ENCODE data around the gene MEGF9.

MEGF9 gene

DNA sequence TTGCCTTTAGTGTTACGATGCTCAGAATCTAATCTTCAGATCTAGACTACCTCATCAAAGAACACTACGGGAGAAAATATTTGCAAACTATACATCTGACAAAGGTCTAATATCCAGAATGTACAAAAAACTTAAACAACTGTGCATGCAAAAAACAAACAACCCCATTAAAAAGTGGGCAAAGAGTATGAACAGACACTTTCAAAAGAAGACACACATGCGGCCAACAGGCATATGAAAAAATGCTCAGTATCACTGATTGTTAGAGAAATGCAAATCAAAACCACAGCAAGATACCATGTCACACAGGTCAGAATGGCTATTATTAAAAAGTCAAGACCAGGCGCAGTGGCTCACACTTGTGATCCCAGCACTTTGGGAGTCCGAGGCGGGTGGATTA is 31.0 kb upstream of the MEGF9 start:
- Histone ChIP-seq H3K27me3 (ENCODE audit: low read length) (no peaks in the 10 kb centered on the region), H2AFZ (ENCODE audit: low read depth, low read length, severe bottlenecking) (no peak overlapping the region)
- TF ChIP-seq CTCF (IDR thresholded peaks at IDR 0.05; ENCODE audit: insufficient read depth, low read length, poor library complexity, severe bottlenecking): no peak
- TF ChIP-seq EZH2phosphoT487 (conservative IDR thresholded peaks at IDR 0.05; ENCODE audit: low read length): no peak

DNA sequence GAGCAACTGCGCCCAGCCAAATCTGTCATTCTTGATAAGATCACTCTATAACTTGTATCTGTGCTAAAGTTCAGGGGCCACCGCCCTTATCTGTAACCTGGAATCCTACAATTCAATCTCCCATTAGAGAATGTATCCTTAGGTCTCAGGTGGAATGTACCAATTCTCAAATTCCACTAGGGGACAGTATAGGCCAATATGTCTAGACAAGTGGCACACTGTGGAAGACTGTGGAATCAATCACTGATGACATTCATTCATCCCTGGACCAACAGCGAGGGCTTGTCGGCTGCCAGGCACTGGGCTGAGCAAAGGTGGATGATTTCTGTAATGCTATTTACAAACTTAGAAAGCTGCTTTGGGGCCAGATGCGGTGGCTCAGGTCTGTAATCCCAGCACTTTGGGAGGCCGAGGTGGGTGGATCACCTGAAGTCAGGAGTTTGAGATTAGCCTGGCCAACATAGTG is 28.7 kb upstream of the MEGF9 start:
- Histone ChIP-seq H2AFZ (ENCODE audit: low read depth, low read length, severe bottlenecking) (no peak overlapping the region), H3K4me2 (ENCODE audit: low read depth, low read length, poor library complexity, severe bottlenecking) (no peak overlapping the region), H3F3A (ENCODE audit: insufficient read depth) (no peaks in the 10 kb centered on the region; the same call in 1 of the 2 replicates), H3K27ac (ENCODE audit: low read depth, low read length) (no peak overlapping the region), H3K9me2 (replicated peaks; ENCODE audit: insufficient read depth, low read length) (no peaks in the 10 kb centered on the region), H3K79me2 (ENCODE audit: insufficient read depth, low read length) (no peaks in the 10 kb centered on the region), H3K9ac (ENCODE audit: low read length) (no peak overlapping the region), H3K9me3 (ENCODE audit: insufficient read depth, low read length) (no peaks in the 10 kb centered on the region), H3K27me3 (ENCODE audit: low read length) (no peaks in the 10 kb centered on the region), H4K20me1 (ENCODE audit: low read depth, low read length) (no peaks in the 10 kb centered on the region), H3K36me3 (ENCODE audit: low read length) (no peaks in the 10 kb centered on the region), H3K4me3 (ENCODE audit: insufficient read depth, low read length, poor library complexity, severe bottlenecking) (no peak overlapping the region)
- TF ChIP-seq EZH2phosphoT487 (conservative IDR thresholded peaks at IDR 0.05; ENCODE audit: low read length) (no peak), CTCF (IDR thresholded peaks at IDR 0.05; ENCODE audit: insufficient read depth, low read length, poor library complexity, severe bottlenecking) (peak; percentile 45)

More for the DNA sequence above, 31.0 kb upstream of the MEGF9 start:
- Histone ChIP-seq H3K4me3 (ENCODE audit: insufficient read depth, low read length, poor library complexity, severe bottlenecking) (no peak overlapping the region), H3K4me2 (ENCODE audit: low read depth, low read length, poor library complexity, severe bottlenecking) (no peak overlapping the region), H3K27ac (ENCODE audit: low read depth, low read length) (no peak overlapping the region), H3K9me2 (replicated peaks; ENCODE audit: insufficient read depth, low read length) (no peaks in the 10 kb centered on the region), H3K36me3 (ENCODE audit: low read length) (no peaks in the 10 kb centered on the region), H4K20me1 (ENCODE audit: low read depth, low read length) (no peaks in the 10 kb centered on the region), H3K79me2 (ENCODE audit: insufficient read depth, low read length) (no peaks in the 10 kb centered on the region), H3K9ac (ENCODE audit: low read length) (no peak overlapping the region), H3K9me3 (ENCODE audit: insufficient read depth, low read length) (no peaks in the 10 kb centered on the region), H3F3A (ENCODE audit: insufficient read depth) (no peaks in the 10 kb centered on the region; the same call in 1 of the 2 replicates)

DNA sequence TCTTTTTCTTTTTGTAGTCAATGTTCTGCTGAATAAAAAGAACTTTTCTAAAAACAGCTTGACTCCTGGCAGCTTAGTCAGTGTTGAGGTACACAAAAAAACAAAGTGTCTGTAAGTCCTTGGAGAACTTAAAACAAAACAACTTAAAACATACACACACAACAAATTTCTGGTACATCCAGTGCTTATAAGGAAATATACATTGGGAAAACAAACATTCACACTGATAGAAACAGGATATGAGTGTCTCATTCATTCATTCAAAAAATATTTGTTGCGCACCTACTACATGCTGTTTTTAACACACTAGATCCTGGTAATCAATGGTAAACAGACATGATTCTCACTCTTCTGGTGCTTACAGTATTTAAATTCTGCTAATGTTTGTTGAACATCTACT is 27.4 kb upstream of the MEGF9 start:
- Histone ChIP-seq H3K9me2 (replicated peaks; ENCODE audit: insufficient read depth, low read length) (no peaks in the 10 kb centered on the region), H3K4me2 (ENCODE audit: low read depth, low read length, poor library complexity, severe bottlenecking) (no peak overlapping the region), H3K27me3 (ENCODE audit: low read length) (no peaks in the 10 kb centered on the region), H2AFZ (ENCODE audit: low read depth, low read length, severe bottlenecking) (no peak overlapping the region), H3K4me3 (ENCODE audit: insufficient read depth, low read length, poor library complexity, severe bottlenecking) (no peak overlapping the region), H3K27ac (ENCODE audit: low read depth, low read length) (no peak overlapping the region), H3K9me3 (ENCODE audit: insufficient read depth, low read length) (no peaks in the 10 kb centered on the region), H3K36me3 (ENCODE audit: low read length) (no peaks in the 10 kb centered on the region), H3K9ac (ENCODE audit: low read length) (no peak overlapping the region), H3F3A (ENCODE audit: insufficient read depth) (no peaks in the 10 kb centered on the region; the same call in 1 of the 2 replicates), H3K79me2 (ENCODE audit: insufficient read depth, low read length) (no peaks in the 10 kb centered on the region), H4K20me1 (ENCODE audit: low read depth, low read length) (no peaks in the 10 kb centered on the region)
- no peak for TF ChIP-seq EZH2phosphoT487 (conservative IDR thresholded peaks at IDR 0.05; ENCODE audit: low read length)

DNA sequence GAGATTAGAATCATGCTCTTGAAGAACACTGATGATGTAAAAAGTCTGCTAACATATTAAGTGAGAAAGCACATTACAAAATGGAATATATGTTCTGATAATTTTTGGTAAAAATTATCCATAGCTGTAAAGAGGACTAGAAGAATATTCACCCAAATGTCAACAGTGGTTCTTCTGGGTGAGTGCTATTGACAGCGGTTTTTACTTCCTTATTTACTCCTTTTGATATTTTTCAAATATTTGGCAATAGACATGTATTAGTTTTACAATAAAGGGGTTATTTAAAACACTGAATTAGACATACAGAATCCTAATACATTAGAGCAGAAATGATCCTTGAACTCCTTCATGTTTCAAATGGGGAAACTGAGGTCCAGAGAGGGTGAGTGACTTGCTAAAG is 26.9 kb upstream of the MEGF9 start:
- Histone ChIP-seq H3K27me3 (ENCODE audit: low read length) (no peaks in the 10 kb centered on the region), H3F3A (ENCODE audit: insufficient read depth) (no peaks in the 10 kb centered on the region; the same call in 1 of the 2 replicates), H3K9ac (ENCODE audit: low read length) (no peak overlapping the region), H4K20me1 (ENCODE audit: low read depth, low read length) (no peaks in the 10 kb centered on the region), H3K36me3 (ENCODE audit: low read length) (no peaks in the 10 kb centered on the region), H3K9me2 (replicated peaks; ENCODE audit: insufficient read depth, low read length) (no peaks in the 10 kb centered on the region), H3K9me3 (ENCODE audit: insufficient read depth, low read length) (no peaks in the 10 kb centered on the region), H3K4me2 (ENCODE audit: low read depth, low read length, poor library complexity, severe bottlenecking) (no peak overlapping the region), H3K27ac (ENCODE audit: low read depth, low read length) (no peak overlapping the region), H3K79me2 (ENCODE audit: insufficient read depth, low read length) (no peaks in the 10 kb centered on the region), H3K4me3 (ENCODE audit: insufficient read depth, low read length, poor library complexity, severe bottlenecking) (no peak overlapping the region), H2AFZ (ENCODE audit: low read depth, low read length, severe bottlenecking) (no peak overlapping the region)
- TF ChIP-seq EZH2phosphoT487 (conservative IDR thresholded peaks at IDR 0.05; ENCODE audit: low read length): no peak
- no peak for TF ChIP-seq CTCF (IDR thresholded peaks at IDR 0.05; ENCODE audit: insufficient read depth, low read length, poor library complexity, severe bottlenecking)

Data from SU-DHL-6 (cell line).